WTC11 (cell line): ENCODE data around the gene WDR54. TPM values are rescaled to one million over a fixed set of nuclear protein-coding genes. Genes with fewer than 3 reads are reported as not detected.

ENCODE experiments used
- ATAC-seq: fragments of 200-7000 bp; cut with Tn5 transposase; 2 replicates; pipeline ENCODE4 v1.10.0; 2021; ENCODE audit warnings: mild to moderate bottlenecking, moderate library complexity
- CTCF ChIA-PET: fragments of 300-600 bp; sonication (Branson Sonifier 250); formaldehyde crosslinking; loops from one replicate; lab custom pipeline; 2021; ENCODE audit warnings: antibody characterized with exemption; lab: Charles Lee
- POLR2A ChIA-PET: fragments of 350-600 bp; sonication (Branson Sonifier 250); formaldehyde crosslinking; loops from one replicate; lab custom pipeline; 2021; ENCODE audit warnings: antibody characterized with exemption; lab: Charles Lee
- DNase-seq: peaks from one replicate; pipeline ENCODE4 v3.0.0; 2021; ENCODE audit warnings: low spot score
- H3K27ac Mint-ChIP-seq: 2 replicates; pipeline ENCODE4 v1.8.0; 2021; ENCODE audit warnings: mixed read lengths
- H3K27me3 Mint-ChIP-seq: 2 replicates; pipeline ENCODE4 v1.8.0; 2021; ENCODE audit warnings: low read depth, mild to moderate bottlenecking, moderate library complexity, mixed read lengths
- H3K36me3 Mint-ChIP-seq: 2 replicates; pipeline ENCODE4 v1.8.0; 2021; ENCODE audit warnings: mixed read lengths
- H3K4me1 Mint-ChIP-seq: 2 replicates; pipeline ENCODE4 v1.8.0; 2022; ENCODE audit warnings: mixed read lengths
- H3K4me3 Mint-ChIP-seq: 2 replicates; pipeline ENCODE4 v1.8.0; 2021; ENCODE audit warnings: mild to moderate bottlenecking, moderate library complexity, mixed read lengths
- H3K9me3 Mint-ChIP-seq: 2 replicates; pipeline ENCODE4 v1.8.0; 2021; ENCODE audit warnings: mixed read lengths
- ARID4B ChIP-seq: sonication (generic); formaldehyde crosslinking; IDR thresholded peaks from 2 replicates; pipeline ENCODE4 v1.8.0; 2023; ENCODE audit warnings: missing genetic modification reagents, mild to moderate bottlenecking, borderline replicate concordance
- ATF1 ChIP-seq: sonication (generic); formaldehyde crosslinking; IDR thresholded peaks from 2 replicates; pipeline ENCODE4 v1.8.1; 2023; ENCODE audit warnings: mild to moderate bottlenecking, moderate library complexity, missing genetic modification reagents
- ATF3 ChIP-seq: sonication (generic); formaldehyde crosslinking; conservative IDR thresholded peaks from 2 replicates; pipeline ENCODE4 v1.8.1; 2022; ENCODE audit warnings: mild to moderate bottlenecking, missing genetic modification reagents
- CDX4 ChIP-seq: fragments of 250-450 bp; sonication (Bioruptor Pico); IDR thresholded peaks from 2 replicates; pipeline ENCODE4 v1.9.0; 2021; ENCODE audit warnings: moderate library complexity, mild to moderate bottlenecking, inconsistent platforms, borderline replicate concordance
- CREM ChIP-seq: sonication (generic); formaldehyde crosslinking; IDR thresholded peaks from 2 replicates; pipeline ENCODE4 v1.8.1; 2022; ENCODE audit warnings: mild to moderate bottlenecking, missing genetic modification reagents, moderate library complexity
- E2F1 ChIP-seq: sonication (generic); formaldehyde crosslinking; IDR thresholded peaks from 2 replicates; pipeline ENCODE4 v1.8.0; 2022; ENCODE audit warnings: mild to moderate bottlenecking, missing genetic modification reagents
- EMX1 ChIP-seq: fragments of 250-450 bp; sonication (Bioruptor Pico); IDR thresholded peaks from 2 replicates; pipeline ENCODE4 v1.8.0; 2021; ENCODE audit warnings: mild to moderate bottlenecking
- ETV6 ChIP-seq: sonication (generic); formaldehyde crosslinking; IDR thresholded peaks from 2 replicates; pipeline ENCODE4 v1.8.1; 2022; ENCODE audit warnings: mild to moderate bottlenecking, missing genetic modification reagents
- FOXK1 ChIP-seq: sonication (generic); formaldehyde crosslinking; IDR thresholded peaks from 2 replicates; pipeline ENCODE4 v1.8.0; 2022; ENCODE audit warnings: mild to moderate bottlenecking, moderate library complexity, missing genetic modification reagents
- GABPB1 ChIP-seq: sonication (generic); formaldehyde crosslinking; IDR thresholded peaks from 2 replicates; pipeline ENCODE4 v1.8.1; 2023; ENCODE audit warnings: mild to moderate bottlenecking, missing genetic modification reagents
- HMGA2 ChIP-seq: fragments of 250-450 bp; sonication (Bioruptor Pico); IDR thresholded peaks from 2 replicates; pipeline ENCODE4 v1.4.0; 2021; ENCODE audit warnings: mild to moderate bottlenecking, moderate library complexity
- IRF2 ChIP-seq: sonication (generic); formaldehyde crosslinking; IDR thresholded peaks from 2 replicates; pipeline ENCODE4 v1.8.0; 2022; ENCODE audit warnings: low read depth, missing genetic modification reagents, borderline replicate concordance
- MXD4 ChIP-seq: fragments of 250-450 bp; sonication (Bioruptor Pico); IDR thresholded peaks from 2 replicates; pipeline ENCODE4 v1.8.0; 2021; ENCODE audit warnings: mild to moderate bottlenecking, moderate library complexity, borderline replicate concordance
- MYBL2 ChIP-seq: sonication (generic); formaldehyde crosslinking; IDR thresholded peaks from 2 replicates; pipeline ENCODE4 v1.8.1; 2023; ENCODE audit warnings: mild to moderate bottlenecking, moderate library complexity, missing genetic modification reagents
- NFATC4 ChIP-seq: fragments of 250-450 bp; sonication (Bioruptor Pico); IDR thresholded peaks from 2 replicates; pipeline ENCODE4 v1.9.0; 2021; ENCODE audit warnings: mild to moderate bottlenecking
- NFE2L1 ChIP-seq: sonication (generic); formaldehyde crosslinking; IDR thresholded peaks from 2 replicates; pipeline ENCODE4 v1.8.1; 2023; ENCODE audit warnings: missing genetic modification reagents
- NFYB ChIP-seq: sonication (generic); formaldehyde crosslinking; conservative IDR thresholded peaks from 2 replicates; pipeline ENCODE4 v1.8.0; 2022; ENCODE audit warnings: low read depth, missing genetic modification reagents
- NR1H2 ChIP-seq: sonication (generic); formaldehyde crosslinking; IDR thresholded peaks from 2 replicates; pipeline ENCODE4 v1.9.0; 2021; ENCODE audit warnings: mild to moderate bottlenecking, moderate library complexity, missing genetic modification reagents
- OVOL2 ChIP-seq: fragments of 250-450 bp; sonication (Bioruptor Pico); IDR thresholded peaks from 2 replicates; pipeline ENCODE4 v1.9.0; 2021; ENCODE audit warnings: mild to moderate bottlenecking, borderline replicate concordance
- PREB ChIP-seq: sonication (generic); formaldehyde crosslinking; IDR thresholded peaks from 2 replicates; pipeline ENCODE4 v1.8.1; 2022; ENCODE audit warnings: mild to moderate bottlenecking, missing genetic modification reagents, moderate library complexity, borderline replicate concordance
- RELA ChIP-seq: sonication (generic); formaldehyde crosslinking; IDR thresholded peaks from 2 replicates; pipeline ENCODE4 v1.8.1; 2022; ENCODE audit warnings: missing genetic modification reagents, mild to moderate bottlenecking, borderline replicate concordance
- SMAD4 ChIP-seq: sonication (generic); formaldehyde crosslinking; IDR thresholded peaks from 2 replicates; pipeline ENCODE4 v1.8.0; 2022; ENCODE audit warnings: mild to moderate bottlenecking, missing genetic modification reagents
- TCF7 ChIP-seq: sonication (generic); formaldehyde crosslinking; IDR thresholded peaks from 2 replicates; pipeline ENCODE4 v1.8.0; 2022; ENCODE audit warnings: mild to moderate bottlenecking, low read depth, missing genetic modification reagents, moderate library complexity
- ZNF121 ChIP-seq: sonication (generic); formaldehyde crosslinking; IDR thresholded peaks from 2 replicates; pipeline ENCODE4 v1.8.0; 2023; ENCODE audit warnings: missing genetic modification reagents
- ZNF416 ChIP-seq: fragments of 250-450 bp; sonication (Bioruptor Pico); IDR thresholded peaks from 2 replicates; pipeline ENCODE4 v1.9.0; 2021; ENCODE audit warnings: mild to moderate bottlenecking, inconsistent platforms
- ZNF512 ChIP-seq: sonication (generic); formaldehyde crosslinking; IDR thresholded peaks from 2 replicates; pipeline ENCODE4 v1.8.1; 2022; ENCODE audit warnings: missing genetic modification reagents, borderline replicate concordance
- total RNA-seq: library from RNA; stranded (reverse); gene quantifications from 3 replicates; pipeline ENCODE4 v1.2.3, GENCODE V29; 2021

Gene WDR54
- total RNA-seq, 1 experiment from 2014 or later: 55.2 TPM

- TF ChIP-seq TCF7 (CRISPR knock-in tag): no peak
- TF ChIP-seq EMX1 (CRISPR knock-in tag): no peak
- peak; percentile 38; the same call in 1 of the 2 replicates for TF ChIP-seq NFE2L1 (CRISPR knock-in tag)
- no peak for TF ChIP-seq SMAD4 (CRISPR knock-in tag)
These were observed 36.1 kb downstream of the WDR54 start (continued) for GRCh38 chr2:74457549-74458131.

- ChIA-PET POLR2A (interaction anchor here (0.6 to 2.7 kb wide), 16 partner anchors 9 to 97 kb away, joined by 3 to 29 read pairs (median 5); partner anchors contain the start of genes AUP1, HTRA2, LBX2 and MRPL53), CTCF (interaction anchor here (1.0 to 3.1 kb wide), 14 partner anchors 10 to 124 kb away, joined by 3 to 18 read pairs (median 4); partner anchors contain the start of genes CCDC142 and MRPL53)
- Mint-ChIP-seq H3K27ac (peak within 1 kb of the TSS; percentile 98), H3K27me3 (no peaks in the 10 kb centered on the region), H3K4me3 (peak within 1 kb of the TSS; percentile 96), H3K36me3 (peaks cover 9% of the 10 kb centered on the region), H3K4me1 (peaks cover 36% of the 10 kb centered on the region), H3K9me3 (no peaks in the 10 kb centered on the region)
- DNase-seq (peak; percentile 100), ATAC-seq (peak; percentile 89)
- TF ChIP-seq PREB: 0 out of 2 replicates have a peak, but pooled peaks have one; percentile 1
- TF ChIP-seq MXD4 (CRISPR knock-in tag): no peak
- 0 out of 2 replicates have a peak, but pooled peaks have one; percentile 47 for TF ChIP-seq MYBL2 (CRISPR knock-in tag)
- TF ChIP-seq FOXK1 (CRISPR knock-in tag): peak; percentile 63
- TF ChIP-seq RELA: no peak
- TF ChIP-seq ETV6 (CRISPR knock-in tag): 0 out of 2 replicates have a peak, but pooled peaks have one; percentile 23
- TF ChIP-seq ZNF121: no peak
- TF ChIP-seq IRF2: no peak
- no peak for TF ChIP-seq CDX4
- peak; percentile 49; the same call in 1 of the 2 replicates for TF ChIP-seq ARID4B (CRISPR knock-in tag)
- peak; percentile 43; the same call in 1 of the 2 replicates for TF ChIP-seq ZNF416 (CRISPR knock-in tag)
- TF ChIP-seq CREM: 0 out of 2 replicates have a peak, but pooled peaks have one; percentile 27
- 0 out of 2 replicates have a peak, but pooled peaks have one; percentile 62 for TF ChIP-seq EMX1 (CRISPR knock-in tag)
- no peak for TF ChIP-seq NFATC4
- no peak for TF ChIP-seq ATF1 (CRISPR knock-in tag)
- TF ChIP-seq TCF7 (CRISPR knock-in tag): no peak
- TF ChIP-seq HMGA2 (CRISPR knock-in tag): no peak
- TF ChIP-seq NR1H2: no peak
- no peak for TF ChIP-seq E2F1 (CRISPR knock-in tag)
- peak; percentile 93 for TF ChIP-seq NFYB (CRISPR knock-in tag)
- no peak for TF ChIP-seq ZNF512
- TF ChIP-seq GABPB1 (CRISPR knock-in tag): no peak
- TF ChIP-seq OVOL2: no peak
- no peak for TF ChIP-seq ATF3 (CRISPR knock-in tag)
These were observed 36.8 kb downstream of the WDR54 start, which contains the start of gene WBP1 for GRCh38 chr2:74458132-74458937. TSS of gene WBP1 (plus strand) at chr2:74458438. CDS start at chr2:74458603, 165 bp downstream.
